ENCODE measurements around the gene CPNE2. TPM values are rescaled to one million over a fixed set of nuclear protein-coding genes. Genes with fewer than 3 reads are reported as not detected.

CPNE2 gene
- total RNA-seq, 4 donors from 2014 or later, result 41.6 to 154 (median 84.2) TPM

GRCh38 chr16:57093666-57094564 lies 1.5 kb downstream of the CPNE2 start:
- peak in 1 of 3 donors; percentile 17 for TF ChIP-seq POLR2AphosphoS5 (IDR thresholded peaks at IDR 0.05)
- no peak for TF ChIP-seq POLR2A (IDR thresholded peaks at IDR 0.05)

DNA sequence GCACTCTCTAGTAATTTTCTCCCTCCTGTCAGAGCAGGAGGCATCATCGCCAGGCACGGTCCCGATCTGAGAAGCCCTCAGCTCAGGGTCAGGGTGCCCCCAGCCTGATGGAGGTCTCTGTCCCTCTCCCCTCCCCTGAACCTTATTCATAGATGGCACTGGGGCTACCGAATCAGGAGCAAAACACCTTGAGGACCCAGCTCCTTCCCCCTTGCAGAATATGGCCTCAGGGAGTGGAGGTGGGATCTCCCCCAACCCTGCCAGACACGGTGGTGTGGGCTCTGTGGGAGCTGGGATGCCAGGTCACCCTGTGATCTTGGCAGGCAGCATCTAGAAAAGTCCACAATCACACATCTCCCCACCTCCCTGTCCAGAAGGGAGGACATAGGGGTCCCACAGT lies 2.5 kb downstream of the CPNE2 start:
- peaks cover 6 to 36% (median 25%) of the 10 kb centered on the region in 4 donors for H3K4me1 ChIP-seq
- no peaks in the 10 kb centered on the region for H3K27me3 ChIP-seq
- H3K27ac ChIP-seq, result no peak overlapping the region
- DNase-seq, result no peak
- TF ChIP-seq EP300 (IDR thresholded peaks at IDR 0.05; ENCODE audit: low read depth) (no peak), POLR2A (IDR thresholded peaks at IDR 0.05) (no peak), CTCF (IDR thresholded peaks at IDR 0.05) (no peak), POLR2AphosphoS5 (IDR thresholded peaks at IDR 0.05) (no peak)
- in situ Hi-C loops (cut with MboI; ENCODE audit: low pct_ligation_motif_present in 1 of 4, low pct_unique_long_range_greater_than_20kb in 1 of 4, low sequenced_read_pairs in 3 of 4), result loop anchor here in 2 of 4 donors (25.0 kb wide), 1 partner anchor 317 kb away; the partner anchor contains the start of gene CCL17 (in 2 of the 2)
- intact Hi-C loops (cut with DNase I; ENCODE audit: low total_unique reads), result no loop called here
- H3K4me3 ChIP-seq, result no peak overlapping the region
- 83% methylated on average over 5 of the region's 5 CpGs; no CpG with 5 or more reads in 1 of the 2 donors for WGBS, 2 donors (ENCODE audit: low coverage in 1 of 2)
- no peaks in the 10 kb centered on the region for H3K36me3 ChIP-seq
- H3K9me3 ChIP-seq, result no peaks in the 10 kb centered on the region

More at GRCh38 chr16:57093666-57094564, 1.5 kb downstream of the CPNE2 start:
- peak; percentile 77 for DNase-seq
- WGBS, 2 donors (ENCODE audit: low coverage in 1 of 2), result 54 to 60% methylated on average over 1 to 18 of the region's 18 CpGs
- peaks cover 6 to 34% (median 25%) of the 10 kb centered on the region in 4 donors for H3K4me1 ChIP-seq
- peak overlapping the region; percentile 6 to 92 (median 88) for H3K27ac ChIP-seq
- H3K27me3 ChIP-seq, result no peaks in the 10 kb centered on the region
- H3K36me3 ChIP-seq, result no peaks in the 10 kb centered on the region
- in situ Hi-C loops (cut with MboI; ENCODE audit: low pct_ligation_motif_present in 1 of 4, low pct_unique_long_range_greater_than_20kb in 1 of 4, low sequenced_read_pairs in 3 of 4), result loop anchor here in 2 of 4 donors (25.0 kb wide), 1 partner anchor 318 kb away; the partner anchor contains the start of gene CCL17 (in 2 of the 2)
- intact Hi-C loops (cut with DNase I; ENCODE audit: low total_unique reads), result no loop called here
- no peaks in the 10 kb centered on the region for H3K9me3 ChIP-seq
- peak overlapping the region; percentile 67 to 96 (median 90) for H3K4me3 ChIP-seq

DNA sequence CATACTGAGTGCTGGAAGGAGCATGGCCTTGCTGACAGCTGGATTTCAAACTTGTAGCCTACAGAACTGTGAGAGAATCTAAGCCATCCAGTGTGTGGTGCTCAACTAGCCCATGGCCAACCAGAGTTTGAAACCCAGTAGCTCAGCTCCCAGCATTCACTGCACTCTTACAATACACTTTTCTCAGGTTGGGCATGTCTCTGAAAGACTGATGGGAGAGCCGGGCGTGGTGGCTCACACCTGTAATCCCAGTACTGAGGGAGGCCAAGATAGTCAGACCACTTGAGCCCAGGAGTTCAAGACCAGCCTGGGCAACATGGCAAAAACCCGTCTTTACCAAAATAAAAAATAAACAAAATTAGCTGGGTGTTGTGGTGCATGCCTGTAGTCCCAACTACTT lies 3.8 kb downstream of the CPNE2 start:
- Histone ChIP-seq H3K27me3 (no peaks in the 10 kb centered on the region), H3K27ac (no peak overlapping the region), H3K4me1 (peaks cover 6 to 35% (median 24%) of the 10 kb centered on the region in 4 donors), H3K9me3 (no peaks in the 10 kb centered on the region), H3K4me3 (no peak overlapping the region), H3K36me3 (no peaks in the 10 kb centered on the region)
- no peak for DNase-seq
- in situ Hi-C loops (cut with MboI; ENCODE audit: low pct_ligation_motif_present in 1 of 4, low pct_unique_long_range_greater_than_20kb in 1 of 4, low sequenced_read_pairs in 3 of 4) (loop anchor here in 2 of 4 donors (25.0 kb wide), 1 partner anchor 316 kb away; the partner anchor contains the start of gene CCL17 (in 2 of the 2)), intact Hi-C loops (cut with DNase I; ENCODE audit: low total_unique reads) (no loop called here)
- no peak for TF ChIP-seq CTCF (IDR thresholded peaks at IDR 0.05)
- TF ChIP-seq POLR2A (IDR thresholded peaks at IDR 0.05), result no peak
- no peak for TF ChIP-seq EP300 (IDR thresholded peaks at IDR 0.05; ENCODE audit: low read depth)
- TF ChIP-seq POLR2AphosphoS5 (IDR thresholded peaks at IDR 0.05), result no peak
- WGBS, 2 donors (ENCODE audit: low coverage in 1 of 2), result 90% methylated on average over 3 of the region's 3 CpGs; no CpG with 5 or more reads in 1 of the 2 donors

GRCh38 chr16:57096793-57097192 lies 4.4 kb downstream of the CPNE2 start:
- Histone ChIP-seq H3K4me3 (no peak overlapping the region), H3K36me3 (no peaks in the 10 kb centered on the region), H3K27ac (no peak overlapping the region), H3K9me3 (no peaks in the 10 kb centered on the region), H3K4me1 (peaks cover 6 to 29% (median 18%) of the 10 kb centered on the region in 4 donors), H3K27me3 (no peaks in the 10 kb centered on the region)
- DNase-seq, result no peak
- intact Hi-C loops (cut with DNase I; ENCODE audit: low total_unique reads) (no loop called here), in situ Hi-C loops (cut with MboI; ENCODE audit: low pct_ligation_motif_present in 1 of 4, low pct_unique_long_range_greater_than_20kb in 1 of 4, low sequenced_read_pairs in 3 of 4) (loop anchor here in 2 of 4 donors (25.0 kb wide), 1 partner anchor 316 kb away; the partner anchor contains the start of gene CCL17 (in 2 of the 2))
- no peak for TF ChIP-seq POLR2AphosphoS5 (IDR thresholded peaks at IDR 0.05)
- TF ChIP-seq CTCF (IDR thresholded peaks at IDR 0.05), result no peak
- TF ChIP-seq EP300 (IDR thresholded peaks at IDR 0.05; ENCODE audit: low read depth), result no peak
- TF ChIP-seq POLR2A (IDR thresholded peaks at IDR 0.05), result no peak
- WGBS, 2 donors (ENCODE audit: low coverage in 1 of 2), result 83 to 98% methylated on average over 1 to 2 of the region's 2 CpGs
